Bronchial epithelial cell (primary cell): Measurements from ENCODE around the gene MBNL3. TPM values are rescaled to one million over a fixed set of nuclear protein-coding genes. Genes with fewer than 3 reads are reported as not detected.

ENCODE experiments used
- DNase-seq: peaks from one replicate; pipeline ENCODE4 v3.0.0-alpha.2; 2010; ENCODE audit warnings: low read depth
- FAIRE-seq: peaks from 2 replicates; lab custom pipeline; 2011; peaks lifted over from hg19 to GRCh38; lab: Jason Lieb, UNC
- H3K27me3 ChIP-seq: 2 replicates; pipeline ENCODE4 v1.5.1; 2011; ENCODE audit warnings: low read length; ENCODE audit not compliant: control insufficient read depth, insufficient read depth
- H3K36me3 ChIP-seq: 2 replicates; pipeline ENCODE4 v1.5.1; 2011; ENCODE audit warnings: low read length; ENCODE audit not compliant: control insufficient read depth, insufficient read depth
- H3K4me3 ChIP-seq: 2 replicates; pipeline ENCODE4 v1.5.1; 2011; ENCODE audit warnings: mild to moderate bottlenecking, low read depth, low read length, control low read depth
- CTCF ChIP-seq: IDR thresholded peaks from 2 replicates; pipeline ENCODE4 v1.5.1; 2011; ENCODE audit warnings: mild to moderate bottlenecking, moderate library complexity, low read length, control low read depth, inconsistent platforms; ENCODE audit not compliant: insufficient read depth, severe bottlenecking
- total RNA-seq: library from RNA; depleted of rRNA; stranded (reverse); fragments of >200 nt; gene quantifications from 2 replicates; pipeline ENCODE4 v1.2.1, GENCODE V29; 2014

MBNL3 gene
- 3.7 and 4.7 TPM in 2 replicates for total RNA-seq

- no peaks in the 10 kb centered on the region for H3K36me3 ChIP-seq
- DNase-seq (peak; percentile 37), FAIRE-seq (no peak)
- peak within 1 kb of the TSS; percentile 59 for H3K4me3 ChIP-seq
- no peaks in the 10 kb centered on the region for H3K27me3 ChIP-seq
- no peak for TF ChIP-seq CTCF
These were observed at the start of gene MBNL3 for GRCh38 chrX:132488819-132489577. Gene MBNL3, minus strand, starts transcription at chrX:132489038. Its CDS starts 49,427 bp downstream, at chrX:132439611.

GRCh38 chrX:132533409-132533808, 44.6 kb upstream of the MBNL3 start:
- DNase-seq (no peak), FAIRE-seq (no peak)
- no peak for TF ChIP-seq CTCF
- Histone ChIP-seq H3K36me3 (no peaks in the 10 kb centered on the region), H3K4me3 (no peak overlapping the region), H3K27me3 (no peaks in the 10 kb centered on the region)

GRCh38 chrX:132532913-132533312, 44.1 kb upstream of the MBNL3 start:
- no peaks in the 10 kb centered on the region for H3K36me3 ChIP-seq
- DNase-seq (peak; percentile 25), FAIRE-seq (no peak)
- H3K4me3 ChIP-seq = no peak overlapping the region
- no peaks in the 10 kb centered on the region for H3K27me3 ChIP-seq
- TF ChIP-seq CTCF = no peak

GRCh38 chrX:132532097-132532496, 43.3 kb upstream of the MBNL3 start:
- H3K36me3 ChIP-seq = no peaks in the 10 kb centered on the region
- FAIRE-seq (no peak), DNase-seq (no peak)
- H3K4me3 ChIP-seq = no peak overlapping the region
- no peak for TF ChIP-seq CTCF
- no peaks in the 10 kb centered on the region for H3K27me3 ChIP-seq

- TF ChIP-seq CTCF = no peak
- H3K27me3 ChIP-seq = no peaks in the 10 kb centered on the region
- H3K36me3 ChIP-seq = no peaks in the 10 kb centered on the region
- no peak overlapping the region for H3K4me3 ChIP-seq
- DNase-seq (no peak), FAIRE-seq (no peak)
These were observed 32.0 kb upstream of the MBNL3 start for GRCh38 chrX:132520792-132521191.
